ENCODE results near the gene SMTN. TPM values are rescaled to one million over a fixed set of nuclear protein-coding genes. Genes with fewer than 3 reads are reported as not detected.

The SMTN gene
- total and polyA plus RNA-seq, 2 donors (not counting 3 experiments of a cell fraction or from before 2014, with no cell fraction given): 59.0 to 197 TPM

DNA sequence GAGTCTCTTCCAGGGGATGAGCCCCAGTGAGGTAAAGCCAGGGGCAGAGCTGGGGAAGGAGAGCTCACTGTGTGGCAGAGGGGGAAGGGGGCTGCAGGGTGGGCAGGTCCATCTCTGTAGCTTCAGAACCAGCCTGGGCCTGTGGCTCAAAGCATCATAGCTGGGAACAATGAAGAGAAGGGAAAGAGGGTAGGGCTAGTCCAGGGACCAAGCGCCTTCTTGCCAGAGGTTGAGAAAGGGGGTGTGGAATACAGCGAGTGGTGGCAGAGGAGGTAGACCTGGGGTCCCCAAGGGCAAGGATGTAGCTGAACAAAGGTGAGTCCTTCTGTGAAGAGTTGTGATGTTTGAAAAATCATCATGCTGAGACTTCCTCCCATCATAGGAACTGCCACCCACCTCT is 60.4 kb downstream of the SMTN start:
- intact Hi-C loops (cut with micrococcal nuclease): no loop called here

More for the DNA sequence above, 60.4 kb downstream of the SMTN start:
- TF ChIP-seq GATA2 (IDR thresholded peaks at IDR 0.05; ENCODE audit: insufficient read depth, insufficient read length, low read depth, low read length) (no peak), POLR2AphosphoS5 (IDR thresholded peaks at IDR 0.05; ENCODE audit: insufficient read depth, low read depth, low read length) (no peak), FOS (IDR thresholded peaks at IDR 0.05; ENCODE audit: borderline replicate concordance, insufficient read depth, low read length) (no peak), MYC (IDR thresholded peaks at IDR 0.05; ENCODE audit: low read depth, low read length) (no peak), JUN (IDR thresholded peaks at IDR 0.05; ENCODE audit: borderline replicate concordance, insufficient read depth, insufficient read length, low read depth) (no peak), POLR2A (IDR thresholded peaks at IDR 0.05; ENCODE audit: low read depth, low read length) (no peak), EZH2 (IDR thresholded peaks at IDR 0.05; ENCODE audit: borderline replicate concordance, low read depth, low read length, severe bottlenecking) (no peak)
- TF ChIP-seq, protein P1, sequence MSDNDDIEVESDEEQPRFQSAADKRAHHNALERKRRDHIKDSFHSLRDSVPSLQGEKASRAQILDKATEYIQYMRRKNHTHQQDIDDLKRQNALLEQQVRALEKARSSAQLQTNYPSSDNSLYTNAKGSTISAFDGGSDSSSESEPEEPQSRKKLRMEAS (IDR thresholded peaks at IDR 0.05; ENCODE audit: insufficient read depth, insufficient read length): no peak
- TF ChIP-seq, protein P2, sequence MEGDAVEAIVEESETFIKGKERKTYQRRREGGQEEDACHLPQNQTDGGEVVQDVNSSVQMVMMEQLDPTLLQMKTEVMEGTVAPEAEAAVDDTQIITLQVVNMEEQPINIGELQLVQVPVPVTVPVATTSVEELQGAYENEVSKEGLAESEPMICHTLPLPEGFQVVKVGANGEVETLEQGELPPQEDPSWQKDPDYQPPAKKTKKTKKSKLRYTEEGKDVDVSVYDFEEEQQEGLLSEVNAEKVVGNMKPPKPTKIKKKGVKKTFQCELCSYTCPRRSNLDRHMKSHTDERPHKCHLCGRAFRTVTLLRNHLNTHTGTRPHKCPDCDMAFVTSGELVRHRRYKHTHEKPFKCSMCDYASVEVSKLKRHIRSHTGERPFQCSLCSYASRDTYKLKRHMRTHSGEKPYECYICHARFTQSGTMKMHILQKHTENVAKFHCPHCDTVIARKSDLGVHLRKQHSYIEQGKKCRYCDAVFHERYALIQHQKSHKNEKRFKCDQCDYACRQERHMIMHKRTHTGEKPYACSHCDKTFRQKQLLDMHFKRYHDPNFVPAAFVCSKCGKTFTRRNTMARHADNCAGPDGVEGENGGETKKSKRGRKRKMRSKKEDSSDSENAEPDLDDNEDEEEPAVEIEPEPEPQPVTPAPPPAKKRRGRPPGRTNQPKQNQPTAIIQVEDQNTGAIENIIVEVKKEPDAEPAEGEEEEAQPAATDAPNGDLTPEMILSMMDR (IDR thresholded peaks at IDR 0.05; ENCODE audit: extremely low read depth in 1 of 2, insufficient read depth in 1 of 2, low read depth in 1 of 2, low read length in 2 of 2): no peak
- no peaks in the 10 kb centered on the region for H3K27me3 ChIP-seq (ENCODE audit: control insufficient read depth in 2 of 2, insufficient read depth in 2 of 2, low read length in 2 of 2)
- no peaks in the 10 kb centered on the region for H3K4me1 ChIP-seq (ENCODE audit: control insufficient read depth, extremely low read depth, insufficient read depth, low read length)
- no peaks in the 10 kb centered on the region for H4K20me1 ChIP-seq (replicated peaks; ENCODE audit: control insufficient read depth, extremely low read depth, insufficient read depth, low read length)
- no TSS peak for BruUV-seq (replicated peaks)
- ChIA-PET CTCF (interaction anchor here (1.3 to 5.6 kb wide), 5 partner anchors 10 to 131 kb away, joined by 3 to 30 read pairs (median 4); partner anchors contain the start of gene SELENOM), POLR2A (no interaction called here)
- H3K79me2 ChIP-seq (ENCODE audit: control insufficient read depth, insufficient read depth, low read length): no peaks in the 10 kb centered on the region
- no peak overlapping the region for H3K9ac ChIP-seq (replicated peaks; ENCODE audit: extremely low read depth, insufficient read depth, low read length)
- FAIRE-seq (no peak), DNase-seq (ENCODE audit: low read depth, low spot score) (no peak)
- no peak overlapping the region for H3K27ac ChIP-seq (ENCODE audit: insufficient read depth, low read depth, low read length)
- H3K4me2 ChIP-seq (ENCODE audit: insufficient read depth, low read length): no peak overlapping the region
- dilution Hi-C loops (cut with MboI; ENCODE audit: extremely low pct_ligation_motif_present, low sequenced_read_pairs): no loop called here
- no peak overlapping the region for H2AFZ ChIP-seq (ENCODE audit: low read depth, low read length)
- H3K4me3 ChIP-seq (replicated peaks in 1 of 3; ENCODE audit: insufficient read depth in 1 of 3, low read depth in 1 of 3, low read length in 3 of 3): no peak overlapping the region
- H3K9me3 ChIP-seq (replicated peaks; ENCODE audit: control insufficient read depth, insufficient read depth, low read length): no peaks in the 10 kb centered on the region
- no peaks in the 10 kb centered on the region for H3K36me3 ChIP-seq (ENCODE audit: control insufficient read depth in 2 of 2, extremely low read depth in 1 of 2, insufficient read depth in 2 of 2, low read length in 2 of 2)
- no peaks in the 10 kb centered on the region for H3K9me1 ChIP-seq (replicated peaks; ENCODE audit: control insufficient read depth, extremely low read depth, insufficient read depth, low read length)
